HEK293 (cell line): ENCODE measurements around the gene UBE4B.

ENCODE experiments used
- CTCF ChIA-PET: fragments of 350-600 bp; formaldehyde crosslinking; extraction: SDS; loops from one replicate; lab custom pipeline; 2021; ENCODE audit warnings: antibody characterized with exemption; lab: Yijun Ruan, JAX
- POLR2A ChIA-PET: fragments of 300-600 bp; formaldehyde crosslinking; extraction: SDS; loops from one replicate; lab custom pipeline; 2020; ENCODE audit warnings: antibody characterized with exemption, inconsistent platforms; lab: Yijun Ruan, JAX
- H3K27ac ChIP-seq: fragments of 200-500 bp; sonication (Bioruptor generic); 2 replicates; pipeline ENCODE4 v1.5.1; 2014; ENCODE audit warnings: low read depth, low read length, control low read depth, inconsistent platforms; ENCODE audit errors: extremely low read depth
- H3K36me3 ChIP-seq, 2 experiments: fragments of 200-500 bp in 1 of 2; sonication (Bioruptor generic) in 1 of 2; 1 replicate in 1 of 2; 2 replicates in 1 of 2; pipeline ENCODE4 v1.5.1; 2014 to 2017; ENCODE audit warnings: inconsistent platforms in 2 of 2, low read length in 2 of 2; ENCODE audit not compliant: control insufficient read depth in 2 of 2, insufficient read depth in 1 of 2
- H3K4me1 ChIP-seq: fragments of 200-500 bp; sonication (Bioruptor generic); 2 replicates; pipeline ENCODE4 v1.5.1; 2014; ENCODE audit warnings: mild to moderate bottlenecking, low read length, inconsistent platforms; ENCODE audit not compliant: control insufficient read depth, insufficient read depth
- H3K4me3 ChIP-seq: 2 replicates; pipeline ENCODE4 v1.5.1; 2011; ENCODE audit warnings: low read depth, mild to moderate bottlenecking, control low read depth, low read length, moderate library complexity
- H3K9me3 ChIP-seq: fragments of 200-500 bp; sonication (Bioruptor generic); 2 replicates; pipeline ENCODE4 v1.5.1; 2014; ENCODE audit warnings: low read depth, low read length, inconsistent platforms; ENCODE audit not compliant: control insufficient read depth, insufficient read depth
- ATF2 ChIP-seq: fragments of 450-650 bp; formaldehyde crosslinking; IDR thresholded peaks from 2 replicates; pipeline ENCODE4 v1.5.1; 2016; ENCODE audit warnings: missing biosample characterization, missing genetic modification characterization, low read depth
- EGR2 ChIP-seq: fragments of 450-650 bp; formaldehyde crosslinking; IDR thresholded peaks from 2 replicates; pipeline ENCODE4 v1.5.1; 2016; ENCODE audit warnings: low read depth, missing biosample characterization, missing genetic modification characterization
- GLI2 ChIP-seq: fragments of 450-650 bp; formaldehyde crosslinking; IDR thresholded peaks from 2 replicates; pipeline ENCODE4; 2017; ENCODE audit warnings: missing biosample characterization, missing genetic modification characterization, low read depth, borderline replicate concordance
- KLF8 ChIP-seq: fragments of 450-650 bp; formaldehyde crosslinking; IDR thresholded peaks from 2 replicates; pipeline ENCODE4 v1.5.1; 2016; ENCODE audit warnings: missing biosample characterization, missing genetic modification characterization
- PATZ1 ChIP-seq: fragments of 450-650 bp; formaldehyde crosslinking; IDR thresholded peaks from 2 replicates; pipeline ENCODE4 v1.5.1; 2016; ENCODE audit warnings: missing biosample characterization, missing genetic modification characterization
- REPIN1 ChIP-seq: fragments of 450-650 bp; formaldehyde crosslinking; IDR thresholded peaks from 2 replicates; pipeline ENCODE4 v1.5.1; 2017; ENCODE audit warnings: missing biosample characterization, missing genetic modification characterization, low read depth
- SCRT2 ChIP-seq: fragments of 450-650 bp; formaldehyde crosslinking; IDR thresholded peaks from 2 replicates; pipeline ENCODE4 v1.5.1; 2016; ENCODE audit warnings: missing biosample characterization, missing genetic modification characterization
- SP2 ChIP-seq: fragments of 450-650 bp; formaldehyde crosslinking; IDR thresholded peaks from 2 replicates; pipeline ENCODE4 v1.5.1; 2016; ENCODE audit warnings: missing biosample characterization, missing genetic modification characterization
- SP3 ChIP-seq: fragments of 450-650 bp; formaldehyde crosslinking; IDR thresholded peaks from 2 replicates; pipeline ENCODE4 v1.5.1; 2016; ENCODE audit warnings: missing biosample characterization, missing genetic modification characterization
- ZBTB26 ChIP-seq: fragments of 450-650 bp; formaldehyde crosslinking; optimal IDR thresholded peaks from 2 replicates; pipeline ENCODE3; 2016; ENCODE audit warnings: missing biosample characterization, mild to moderate bottlenecking, missing genetic modification characterization
- ZBTB44 ChIP-seq: fragments of 450-650 bp; IDR thresholded peaks from 2 replicates; pipeline ENCODE4 v1.5.1; 2018; ENCODE audit warnings: missing biosample characterization, mild to moderate bottlenecking, missing genetic modification characterization
- ZBTB8A ChIP-seq: fragments of 450-650 bp; formaldehyde crosslinking; IDR thresholded peaks from 2 replicates; pipeline ENCODE4 v1.5.1; 2016; ENCODE audit warnings: missing biosample characterization, missing genetic modification characterization
- ZFHX2 ChIP-seq: fragments of 450-650 bp; formaldehyde crosslinking; conservative IDR thresholded peaks from 2 replicates; pipeline ENCODE4 v1.5.1; 2016; ENCODE audit warnings: missing biosample characterization, missing genetic modification characterization
- ZFP69B ChIP-seq: fragments of 450-650 bp; formaldehyde crosslinking; IDR thresholded peaks from 2 replicates; pipeline ENCODE4 v1.5.1; 2016; ENCODE audit warnings: missing biosample characterization, missing genetic modification characterization
- ZNF121 ChIP-seq: fragments of 450-650 bp; formaldehyde crosslinking; IDR thresholded peaks from 2 replicates; pipeline ENCODE4 v1.5.1; 2016; ENCODE audit warnings: missing biosample characterization, missing genetic modification characterization
- ZNF184 ChIP-seq: fragments of 450-650 bp; IDR thresholded peaks from 2 replicates; pipeline ENCODE4 v1.5.1; 2018; ENCODE audit warnings: missing biosample characterization, mild to moderate bottlenecking, missing genetic modification characterization
- ZNF221 ChIP-seq: fragments of 450-650 bp; formaldehyde crosslinking; IDR thresholded peaks from 2 replicates; pipeline ENCODE4 v1.5.1; 2017; ENCODE audit warnings: missing biosample characterization, missing genetic modification characterization, borderline replicate concordance
- ZNF292 ChIP-seq: fragments of 450-650 bp; formaldehyde crosslinking; IDR thresholded peaks from 2 replicates; pipeline ENCODE4 v1.5.1; 2016; ENCODE audit warnings: low read depth, missing biosample characterization, missing genetic modification characterization, borderline replicate concordance
- ZNF335 ChIP-seq: fragments of 450-650 bp; formaldehyde crosslinking; conservative IDR thresholded peaks from 2 replicates; pipeline ENCODE4 v1.5.1; 2016; ENCODE audit warnings: missing biosample characterization, missing genetic modification characterization

Gene UBE4B

GRCh38 chr1:9996624-9997582, 35.9 kb upstream of the UBE4B start, which contains the start of gene RBP7 (continued):
- TF ChIP-seq ZBTB26 (tag by site-specific recombination): peak; percentile 54
- TF ChIP-seq ZBTB44 (tag by site-specific recombination): no peak
- no peak for TF ChIP-seq ATF2 (tag by site-specific recombination)
- no peak for TF ChIP-seq REPIN1
- TF ChIP-seq ZNF184: no peak
- no peak for TF ChIP-seq ZNF292 (tag by site-specific recombination)
- no peak for TF ChIP-seq GLI2
- peak; percentile 44 for TF ChIP-seq ZBTB8A (tag by site-specific recombination)
- peak; percentile 50 for TF ChIP-seq SP3 (tag by site-specific recombination)
- TF ChIP-seq KLF8: 0 out of 2 replicates have a peak, but pooled peaks have one; percentile 29
- peak; percentile 30; the same call in 1 of the 2 replicates for TF ChIP-seq ZFHX2 (tag by site-specific recombination)
- peak; percentile 97 for TF ChIP-seq ZFP69B
- 0 out of 2 replicates have a peak, but pooled peaks have one; percentile 18 for TF ChIP-seq EGR2
- 0 out of 2 replicates have a peak, but pooled peaks have one; percentile 6 for TF ChIP-seq SP2
- TF ChIP-seq ZNF221 (tag by site-specific recombination): no peak
- TF ChIP-seq ZNF335: peak; percentile 89
- 0 out of 2 replicates have a peak, but pooled peaks have one; percentile 22 for TF ChIP-seq PATZ1 (tag by site-specific recombination)

GRCh38 chr1:10001016-10001665, 31.6 kb upstream of the UBE4B start:
- no peak overlapping the region for H3K4me3 ChIP-seq
- POLR2A ChIA-PET: no interaction called here
- no peaks in the 10 kb centered on the region for H3K4me1 ChIP-seq
- TF ChIP-seq SCRT2 (no peak), ZNF121 (peak; percentile 70; the same call in 1 of the 2 replicates)
- no peak overlapping the region for H3K27ac ChIP-seq
- CTCF ChIA-PET: interaction anchor here (0.6 to 0.7 kb wide), 2 partner anchors 74 to 426 kb away, joined by 3 to 4 read pairs; no protein-coding TSS in a partner anchor
- H3K36me3 ChIP-seq: no peaks in the 10 kb centered on the region
- H3K9me3 ChIP-seq: no peaks in the 10 kb centered on the region
